GM12891 (cell line): ENCODE data around the gene TAOK3.
"Not testable (repeated sequence)": the region's sequence is repeated elsewhere in the genome, so short reads cannot be mapped to it uniquely, and the experiment has no call there.

ENCODE experiments used
- DNase-seq: peaks from one replicate; pipeline ENCODE4 v3.0.0; 2011; ENCODE audit warnings: low spot score; ENCODE audit not compliant: insufficient read length
- FAIRE-seq: peaks from 2 replicates; lab custom pipeline; 2011; peaks lifted over from hg19 to GRCh38; lab: Jason Lieb, UNC
- PAX5 ChIP-seq: IDR thresholded peaks from 2 replicates; pipeline ENCODE4 v1.6.1; 2011; ENCODE audit warnings: low read length, moderate library complexity, mild to moderate bottlenecking; ENCODE audit not compliant: insufficient read depth, severe bottlenecking
- POLR2A ChIP-seq: IDR thresholded peaks from 2 replicates; pipeline ENCODE4 v1.6.1; 2011; ENCODE audit warnings: low read depth, low read length, control low read depth
- POLR2AphosphoS5 ChIP-seq: IDR thresholded peaks from 2 replicates; pipeline ENCODE4 v1.6.1; 2011; ENCODE audit warnings: low read depth, low read length, control low read depth
- POU2F2 ChIP-seq: IDR thresholded peaks from 2 replicates; pipeline ENCODE4 v1.6.1; 2011; ENCODE audit warnings: low read depth, mild to moderate bottlenecking, control low read depth, low read length, moderate library complexity
- SPI1 ChIP-seq: IDR thresholded peaks from 2 replicates; pipeline ENCODE4 v1.6.1; 2011; ENCODE audit warnings: low read depth, low read length, control low read depth
- TAF1 ChIP-seq: IDR thresholded peaks from 2 replicates; pipeline ENCODE4 v1.6.1; 2011; ENCODE audit warnings: low read depth, low read length, control low read depth

TAOK3 gene

GRCh38 chr12:118357257-118358007 lies 15.3 kb downstream of the TAOK3 start:
- FAIRE-seq (peak; percentile 81), DNase-seq (no peak)
- TF ChIP-seq POU2F2 (no peak), POLR2A (no peak), SPI1 (peak; percentile 84), POLR2AphosphoS5 (no peak), TAF1 (no peak), PAX5 (no peak)

- DNase-seq (no peak), FAIRE-seq (peak; percentile 47)
- TF ChIP-seq POU2F2 (no peak), PAX5 (no peak), POLR2A (no peak)
Observed at GRCh38 chr12:118356809-118357256, 15.9 kb downstream of the TAOK3 start.

- DNase-seq = no peak
- TF ChIP-seq SPI1 (no peak), POLR2AphosphoS5 (no peak), POU2F2 (no peak), POLR2A (no peak), PAX5 (no peak), TAF1 (no peak)
- no peak for FAIRE-seq
Observed at GRCh38 chr12:118355843-118356242, 16.9 kb downstream of the TAOK3 start.

- TF ChIP-seq POLR2AphosphoS5 (no peak), PAX5 (no peak), POU2F2 (no peak), TAF1 (no peak), POLR2A (no peak), SPI1 (no peak)
- no peak for FAIRE-seq
Observed at GRCh38 chr12:118354903-118355302, 17.8 kb downstream of the TAOK3 start.

GRCh38 chr12:118354503-118354902 lies 18.2 kb downstream of the TAOK3 start:
- FAIRE-seq, DNase-seq: not testable (repeated sequence)

More at GRCh38 chr12:118354903-118355302, 17.8 kb downstream of the TAOK3 start:
- no peak for DNase-seq

- TF ChIP-seq POU2F2 = no peak
- TF ChIP-seq SPI1 = no peak
- no peak for TF ChIP-seq TAF1
- no peak for TF ChIP-seq PAX5
- TF ChIP-seq POLR2AphosphoS5 = no peak
- TF ChIP-seq POLR2A = no peak
- no peak for DNase-seq
- FAIRE-seq = no peak
Observed at GRCh38 chr12:118353721-118354120, 19.0 kb downstream of the TAOK3 start.

- FAIRE-seq = no peak
- no peak for DNase-seq
- TF ChIP-seq PAX5 (no peak), TAF1 (no peak), SPI1 (no peak), POLR2A (no peak), POLR2AphosphoS5 (no peak)
Observed at GRCh38 chr12:118350908-118351559, 21.7 kb downstream of the TAOK3 start.

GRCh38 chr12:118347916-118348315 lies 24.8 kb downstream of the TAOK3 start:
- no peak for FAIRE-seq
- no peak for TF ChIP-seq TAF1

GRCh38 chr12:118346895-118347294 lies 25.8 kb downstream of the TAOK3 start:
- no peak for DNase-seq
- TF ChIP-seq POU2F2 = no peak
- peak; percentile 11 for TF ChIP-seq PAX5
- no peak for TF ChIP-seq POLR2AphosphoS5
- no peak for TF ChIP-seq TAF1
- no peak for TF ChIP-seq SPI1
- TF ChIP-seq POLR2A = no peak
- FAIRE-seq = peak; percentile 67

More at GRCh38 chr12:118347916-118348315, 24.8 kb downstream of the TAOK3 start:
- DNase-seq = no peak

GRCh38 chr12:118345355-118345754 lies 27.4 kb downstream of the TAOK3 start:
- TF ChIP-seq POLR2AphosphoS5 = no peak
- no peak for TF ChIP-seq PAX5
- no peak for TF ChIP-seq SPI1
- TF ChIP-seq POLR2A = no peak
- TF ChIP-seq TAF1 = no peak
- FAIRE-seq = no peak
- no peak for DNase-seq
